Activated effector memory CD4-positive, alpha-beta T cell treated with Interleukin-2 at 50 U/mL for 16 hours (primary cell): ENCODE data around the gene PPP1R12B.
"Not testable (repeated sequence)": the region's sequence is repeated elsewhere in the genome, so short reads cannot be mapped to it uniquely, and the experiment has no call there.

Source experiments
- DNase-seq: peaks from one replicate; pipeline ENCODE4 v3.0.0-alpha.2; 2020

PPP1R12B gene

DNA sequence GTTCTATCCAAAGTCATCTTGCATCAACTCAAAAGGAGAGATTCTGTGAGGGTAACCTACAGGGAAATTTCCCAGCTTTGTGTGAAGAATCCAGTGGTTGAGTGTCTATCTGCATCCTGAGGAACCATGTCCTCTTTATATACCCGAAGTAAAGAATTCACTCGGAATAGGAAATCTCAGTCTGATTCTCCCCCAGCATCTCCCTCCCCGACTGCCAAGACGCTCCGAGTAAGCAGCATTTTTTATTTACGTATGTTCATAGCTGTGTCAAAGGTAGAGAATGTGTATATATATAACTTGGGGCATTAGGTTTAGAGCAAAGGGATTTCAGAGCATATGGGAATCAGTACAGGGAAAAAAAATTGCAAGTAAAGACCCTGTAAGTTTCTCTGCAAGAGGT lies 191.5 kb downstream of the PPP1R12B start:
- DNase-seq = no peak

GRCh38 chr1:202540448-202540847 lies 191.9 kb downstream of the PPP1R12B start:
- DNase-seq = no peak

- not testable (repeated sequence) for DNase-seq
These were observed 192.4 kb downstream of the PPP1R12B start for GRCh38 chr1:202540858-202541257.

DNA sequence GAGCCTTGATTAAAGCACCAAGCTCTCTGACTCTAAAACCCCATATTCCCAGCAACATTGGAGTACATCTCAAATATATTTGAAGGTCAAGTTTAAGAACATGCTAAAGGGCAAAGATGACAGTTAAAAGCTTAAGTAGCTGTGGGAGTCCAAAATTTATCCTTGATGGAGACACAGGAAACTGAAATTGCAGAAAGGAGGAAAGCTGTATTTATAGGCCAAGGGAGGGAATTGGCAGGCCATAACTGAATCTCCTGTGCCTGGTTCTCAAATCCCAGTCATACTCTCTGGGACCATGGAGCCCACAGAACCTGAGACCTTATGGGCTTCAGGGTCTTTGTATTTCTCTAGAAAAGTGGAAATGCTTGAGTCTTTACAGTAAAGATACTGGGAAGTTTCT lies 193.9 kb downstream of the PPP1R12B start:
- not testable (repeated sequence) for DNase-seq

DNA sequence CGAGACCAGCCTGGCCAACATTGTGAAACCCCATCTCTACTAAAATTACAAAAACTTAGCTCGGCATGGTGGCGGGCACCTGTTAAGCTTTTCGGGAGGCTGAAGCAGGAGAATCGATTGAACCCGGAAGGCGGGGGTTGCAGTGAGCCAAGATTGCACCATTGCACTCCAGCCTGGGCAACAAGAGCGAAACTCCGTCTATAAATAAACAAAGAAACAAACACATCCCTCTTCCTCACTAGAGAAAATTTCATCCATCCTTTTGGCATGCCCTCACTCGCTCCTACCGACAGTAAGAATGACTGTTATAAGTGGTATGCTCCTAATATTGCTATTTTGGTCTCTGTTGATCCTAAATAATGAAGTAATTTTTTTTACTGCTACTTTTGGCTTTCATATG lies 195.0 kb downstream of the PPP1R12B start:
- not testable (repeated sequence) for DNase-seq

DNA sequence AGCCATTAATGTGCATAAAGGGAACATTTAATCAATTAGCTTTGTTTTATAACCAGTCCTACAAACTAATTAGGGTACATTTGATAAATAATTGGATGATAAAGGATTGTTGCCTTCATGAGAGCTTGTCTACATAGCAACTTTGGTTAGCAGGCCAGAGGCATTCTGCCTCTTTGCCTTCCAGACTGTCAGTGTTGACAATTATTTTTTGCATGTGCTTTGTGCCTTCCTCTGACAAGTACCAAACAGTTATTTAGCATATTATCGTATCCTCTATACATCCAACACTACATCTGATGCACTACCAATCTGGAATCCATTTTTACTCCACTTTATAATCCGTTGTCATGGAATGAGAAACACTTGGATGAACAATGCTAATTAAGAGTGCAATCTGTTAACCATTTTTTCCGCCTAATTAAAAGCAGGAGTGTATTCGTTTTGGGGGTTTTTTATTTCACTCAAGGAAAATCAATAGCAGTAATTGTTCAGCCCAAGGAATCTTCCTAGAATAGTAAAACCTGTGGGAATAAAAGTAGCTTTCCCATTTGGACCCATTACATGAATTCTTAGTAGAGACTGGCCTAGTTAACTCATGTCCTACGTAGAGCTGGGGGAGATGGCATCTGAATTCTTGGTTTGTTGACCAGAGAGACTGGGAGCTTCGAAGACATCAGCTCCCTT lies 196.4 kb downstream of the PPP1R12B start:
- DNase-seq = not testable (repeated sequence)

- not testable (repeated sequence) for DNase-seq
These were observed 197.3 kb downstream of the PPP1R12B start for GRCh38 chr1:202545647-202546303.

- not testable (repeated sequence) for DNase-seq
These were observed 197.9 kb downstream of the PPP1R12B start for GRCh38 chr1:202546377-202546776.

GRCh38 chr1:202546796-202547195 lies 198.3 kb downstream of the PPP1R12B start:
- DNase-seq = not testable (repeated sequence)

DNA sequence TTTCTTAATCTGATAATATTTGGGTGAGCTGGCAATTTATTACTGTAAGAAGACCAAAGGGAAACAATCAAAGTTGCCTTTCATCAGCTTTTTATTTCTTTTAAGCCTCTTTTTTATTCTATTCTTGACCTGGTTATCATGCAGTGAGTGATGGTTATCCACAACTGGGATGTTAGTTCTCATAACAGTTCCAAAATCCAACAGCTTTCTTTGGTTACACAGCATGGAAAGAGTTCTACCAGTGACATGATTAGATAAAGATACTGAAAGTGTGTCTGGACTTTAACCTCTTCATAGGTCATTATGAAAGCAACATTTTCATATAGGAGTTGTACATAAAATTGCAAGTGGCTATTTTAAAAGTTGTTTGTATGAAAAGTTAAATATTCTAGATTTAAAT lies 198.7 kb downstream of the PPP1R12B start:
- no peak for DNase-seq

- DNase-seq = not testable (repeated sequence)
These were observed 201.6 kb downstream of the PPP1R12B start for GRCh38 chr1:202550088-202550487.

DNA sequence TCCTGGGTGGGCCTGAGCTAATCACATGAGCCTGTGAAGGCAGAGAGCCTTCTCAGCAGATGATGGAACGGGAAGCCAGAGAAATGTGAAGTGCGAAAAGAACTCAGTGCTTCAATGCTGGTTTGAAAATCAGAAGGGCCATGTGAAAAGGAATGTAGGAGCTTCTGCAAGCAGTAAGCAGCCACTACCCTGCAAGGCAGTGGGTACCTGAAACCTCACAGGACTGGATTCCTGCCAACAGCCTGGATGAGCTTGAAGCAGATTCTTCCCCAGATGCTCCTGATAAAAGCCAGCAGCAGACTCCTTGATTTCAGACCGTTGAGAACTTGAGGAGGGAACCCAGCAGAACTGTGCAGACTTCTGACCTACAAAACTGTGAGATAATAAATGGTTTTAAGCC lies 203.2 kb downstream of the PPP1R12B start:
- DNase-seq = no peak

- DNase-seq = not testable (repeated sequence)
These were observed 204.1 kb downstream of the PPP1R12B start for GRCh38 chr1:202552615-202553014.

- DNase-seq = not testable (repeated sequence)
These were observed 204.6 kb downstream of the PPP1R12B start for GRCh38 chr1:202553078-202553477.

DNA sequence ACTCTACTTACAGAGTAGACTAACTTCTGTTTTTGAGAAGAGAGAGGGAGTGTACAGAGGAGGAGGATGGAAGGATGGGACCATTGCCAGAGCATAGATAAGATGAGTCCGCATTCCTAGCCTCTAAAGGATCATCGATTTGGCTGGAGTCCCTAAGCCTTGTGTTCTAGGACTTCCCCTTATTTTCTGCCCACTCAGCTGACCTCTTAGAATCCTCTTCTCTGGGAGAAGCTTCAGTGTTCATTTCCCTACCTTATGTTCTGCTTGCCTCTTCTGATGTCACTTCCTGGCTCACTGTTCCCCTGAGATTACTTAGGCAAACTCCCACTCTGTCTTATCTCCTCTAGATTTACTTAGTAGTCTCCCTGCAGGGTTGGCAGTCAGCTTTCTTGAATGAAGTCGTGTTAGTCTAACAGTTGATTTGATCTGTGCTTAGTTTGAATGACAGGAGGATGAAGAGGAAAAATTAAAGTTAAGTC lies 205.1 kb downstream of the PPP1R12B start:
- DNase-seq = no peak

- not testable (repeated sequence) for DNase-seq
These were observed 206.1 kb downstream of the PPP1R12B start for GRCh38 chr1:202554619-202555018.

- DNase-seq = not testable (repeated sequence)
These were observed 207.5 kb downstream of the PPP1R12B start for GRCh38 chr1:202556037-202556436.

GRCh38 chr1:202557662-202558061 lies 209.2 kb downstream of the PPP1R12B start:
- DNase-seq = not testable (repeated sequence)

GRCh38 chr1:202561240-202561639 lies 212.7 kb downstream of the PPP1R12B start:
- DNase-seq = no peak

DNA sequence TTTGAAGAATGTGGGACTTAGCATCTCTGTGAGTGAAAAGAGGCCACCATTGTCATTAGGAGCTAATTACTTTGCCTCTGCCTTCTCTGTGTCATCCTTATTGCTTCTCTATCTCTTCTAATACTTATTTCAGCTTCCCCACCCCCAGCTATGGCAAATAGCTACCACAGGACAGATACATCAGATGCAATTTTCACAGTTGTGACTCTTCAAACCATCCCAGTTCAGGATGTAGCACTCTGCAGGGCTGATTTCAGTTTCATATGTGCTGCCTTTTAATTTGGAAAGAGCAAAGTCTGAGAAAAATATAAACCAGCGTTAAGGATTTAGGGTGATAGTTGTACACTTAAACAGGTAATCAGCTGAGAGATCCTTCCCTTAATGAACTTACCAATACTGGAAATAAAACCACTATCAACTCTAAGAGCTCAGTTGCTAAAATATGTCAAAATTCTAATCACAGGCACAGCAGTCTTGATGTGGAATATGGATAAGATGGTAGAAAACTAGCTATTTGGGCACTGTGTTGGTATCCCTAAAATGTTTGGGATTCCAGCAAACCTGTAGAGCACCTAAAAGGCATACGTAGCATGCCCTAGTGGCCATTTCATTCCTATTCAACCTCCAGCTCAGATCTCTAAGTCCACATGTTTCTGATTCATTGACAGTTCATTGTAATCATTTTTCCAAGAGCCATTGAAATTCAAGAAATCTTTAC lies 213.4 kb downstream of the PPP1R12B start:
- no peak for DNase-seq

DNA sequence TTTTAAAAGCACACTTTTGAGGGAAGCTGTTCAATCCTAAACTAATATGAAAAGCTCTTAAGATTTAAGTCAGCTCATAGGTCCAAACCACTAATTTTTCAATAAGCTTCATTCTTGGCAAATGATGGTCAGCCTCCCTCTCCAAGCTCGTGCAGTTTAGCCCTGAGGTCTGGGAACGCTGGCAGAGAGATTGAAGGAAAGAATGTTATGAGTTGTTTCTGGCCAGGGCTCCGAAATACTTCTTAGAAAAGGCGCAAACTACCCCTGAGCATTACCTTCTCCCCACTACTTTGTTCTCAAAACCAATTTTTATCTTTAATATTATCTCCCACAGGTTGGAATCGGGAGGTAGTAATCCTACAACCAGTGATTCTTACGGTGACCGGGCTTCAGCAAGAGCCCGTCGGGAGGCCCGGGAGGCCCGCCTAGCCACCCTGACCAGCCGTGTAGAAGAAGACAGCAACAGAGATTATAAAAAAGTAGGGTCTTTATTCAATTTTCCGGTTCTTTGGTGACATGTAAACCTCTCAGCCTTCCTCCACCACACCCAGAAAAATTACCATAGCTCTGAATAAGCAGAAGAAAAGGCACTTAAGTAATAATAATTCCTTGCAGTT lies 214.1 kb downstream of the PPP1R12B start:
- no peak for DNase-seq

DNA sequence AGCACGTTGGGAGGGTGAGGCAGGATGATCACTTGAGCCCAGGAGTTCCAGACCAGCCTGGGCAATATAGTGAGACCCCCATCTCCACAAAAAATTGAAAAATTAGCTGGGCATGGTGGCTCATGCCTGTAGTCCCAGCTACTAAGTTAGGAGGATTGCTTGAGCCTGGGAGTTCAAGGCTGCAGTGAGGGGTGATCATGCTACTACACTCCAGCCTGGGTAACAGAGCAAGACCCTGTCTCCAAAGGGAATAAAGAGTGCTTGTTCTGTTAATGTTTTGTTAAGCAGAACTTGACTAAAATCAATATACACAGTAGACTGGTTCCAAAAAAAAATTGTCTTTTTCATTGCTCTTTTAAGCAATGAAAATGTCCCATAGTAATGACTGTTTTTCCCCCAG lies 215.3 kb downstream of the PPP1R12B start:
- DNase-seq = no peak

DNA sequence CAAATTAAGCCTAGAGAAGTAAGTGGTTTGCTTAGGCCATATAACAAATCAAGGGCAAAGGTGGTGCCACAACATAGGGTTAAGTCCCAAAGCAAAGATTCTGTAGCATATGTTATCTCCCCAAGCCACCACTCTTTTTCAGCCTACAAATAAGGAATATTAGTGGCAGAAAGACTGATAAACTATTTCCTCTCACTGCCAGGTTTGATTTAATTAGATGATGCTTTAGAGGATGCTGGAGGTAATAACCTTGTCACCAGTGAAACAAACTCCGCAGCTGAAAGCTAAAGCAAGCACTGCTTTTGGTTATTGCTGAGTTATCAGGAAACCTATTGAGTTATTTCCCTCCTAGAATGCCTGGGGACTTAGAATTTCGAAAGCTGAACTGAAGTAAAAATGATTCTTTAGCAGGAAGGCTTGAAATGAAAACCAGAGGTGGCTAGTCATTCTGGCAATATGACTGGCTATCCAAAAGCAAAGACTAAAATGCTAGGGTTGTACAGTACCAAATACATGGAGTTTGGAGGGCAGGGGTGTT lies 216.5 kb downstream of the PPP1R12B start:
- DNase-seq = no peak
